ENCODE measurements around the gene SFR1.

- TF ChIP-seq, protein P1, sequence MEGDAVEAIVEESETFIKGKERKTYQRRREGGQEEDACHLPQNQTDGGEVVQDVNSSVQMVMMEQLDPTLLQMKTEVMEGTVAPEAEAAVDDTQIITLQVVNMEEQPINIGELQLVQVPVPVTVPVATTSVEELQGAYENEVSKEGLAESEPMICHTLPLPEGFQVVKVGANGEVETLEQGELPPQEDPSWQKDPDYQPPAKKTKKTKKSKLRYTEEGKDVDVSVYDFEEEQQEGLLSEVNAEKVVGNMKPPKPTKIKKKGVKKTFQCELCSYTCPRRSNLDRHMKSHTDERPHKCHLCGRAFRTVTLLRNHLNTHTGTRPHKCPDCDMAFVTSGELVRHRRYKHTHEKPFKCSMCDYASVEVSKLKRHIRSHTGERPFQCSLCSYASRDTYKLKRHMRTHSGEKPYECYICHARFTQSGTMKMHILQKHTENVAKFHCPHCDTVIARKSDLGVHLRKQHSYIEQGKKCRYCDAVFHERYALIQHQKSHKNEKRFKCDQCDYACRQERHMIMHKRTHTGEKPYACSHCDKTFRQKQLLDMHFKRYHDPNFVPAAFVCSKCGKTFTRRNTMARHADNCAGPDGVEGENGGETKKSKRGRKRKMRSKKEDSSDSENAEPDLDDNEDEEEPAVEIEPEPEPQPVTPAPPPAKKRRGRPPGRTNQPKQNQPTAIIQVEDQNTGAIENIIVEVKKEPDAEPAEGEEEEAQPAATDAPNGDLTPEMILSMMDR (IDR thresholded peaks at IDR 0.05), result no peak
- TF ChIP-seq POLR2A (IDR thresholded peaks at IDR 0.05) (no peak), EP300 (IDR thresholded peaks at IDR 0.05) (no peak)
These were observed 21.9 kb downstream of the SFR1 start for GRCh38 chr10:104143829-104144228.

Data from ovary (tissue), 3 donors.